ENCODE data around the gene DMRT3.

Gene DMRT3, protein sequence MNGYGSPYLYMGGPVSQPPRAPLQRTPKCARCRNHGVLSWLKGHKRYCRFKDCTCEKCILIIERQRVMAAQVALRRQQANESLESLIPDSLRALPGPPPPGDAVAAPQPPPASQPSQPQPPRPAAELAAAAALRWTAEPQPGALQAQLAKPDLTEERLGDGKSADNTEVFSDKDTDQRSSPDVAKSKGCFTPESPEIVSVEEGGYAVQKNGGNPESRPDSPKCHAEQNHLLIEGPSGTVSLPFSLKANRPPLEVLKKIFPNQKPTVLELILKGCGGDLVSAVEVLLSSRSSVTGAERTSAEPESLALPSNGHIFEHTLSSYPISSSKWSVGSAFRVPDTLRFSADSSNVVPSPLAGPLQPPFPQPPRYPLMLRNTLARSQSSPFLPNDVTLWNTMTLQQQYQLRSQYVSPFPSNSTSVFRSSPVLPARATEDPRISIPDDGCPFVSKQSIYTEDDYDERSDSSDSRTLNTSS

DNA sequence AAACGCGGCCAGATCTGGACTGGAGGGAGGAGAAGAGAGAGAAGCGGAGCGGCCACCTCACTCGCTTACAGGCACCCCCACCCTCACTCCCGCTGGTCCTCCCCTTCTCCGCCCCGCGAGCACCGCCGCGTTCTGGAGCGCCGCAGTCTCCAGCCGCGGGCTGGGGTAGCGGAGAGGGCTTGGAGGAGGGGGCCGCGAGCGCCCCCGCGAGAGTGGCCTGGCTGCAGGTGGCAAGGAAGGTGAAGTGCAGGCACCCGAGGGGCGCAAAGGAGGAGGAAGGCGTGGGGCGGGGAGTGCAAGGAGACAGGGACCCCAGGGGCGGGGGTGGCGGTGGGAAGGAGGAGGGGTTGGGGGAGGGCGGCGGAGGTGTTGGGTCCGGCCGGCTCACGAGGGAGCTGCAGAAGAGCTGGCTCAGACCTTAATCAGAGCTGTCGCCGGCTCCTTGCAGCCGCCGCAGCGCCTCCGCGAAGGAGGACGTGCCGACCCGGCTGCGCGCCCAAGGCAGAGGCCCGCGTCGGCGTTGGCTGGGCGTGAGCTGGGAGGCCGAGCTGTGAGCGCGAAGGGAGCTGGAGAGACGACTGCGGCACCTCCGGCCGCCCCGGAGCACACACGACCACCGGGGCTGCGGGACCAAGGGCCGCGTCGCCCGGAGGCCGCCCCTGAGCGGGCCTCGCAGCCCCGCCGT, at the start of gene DMRT3:
Gene DMRT3, plus strand, starts transcription at position 398 of the 685 bp plus-strand sequence. CDS start 347 bp downstream, outside the sequence.
- DNase-seq = peak; percentile 16

DNA sequence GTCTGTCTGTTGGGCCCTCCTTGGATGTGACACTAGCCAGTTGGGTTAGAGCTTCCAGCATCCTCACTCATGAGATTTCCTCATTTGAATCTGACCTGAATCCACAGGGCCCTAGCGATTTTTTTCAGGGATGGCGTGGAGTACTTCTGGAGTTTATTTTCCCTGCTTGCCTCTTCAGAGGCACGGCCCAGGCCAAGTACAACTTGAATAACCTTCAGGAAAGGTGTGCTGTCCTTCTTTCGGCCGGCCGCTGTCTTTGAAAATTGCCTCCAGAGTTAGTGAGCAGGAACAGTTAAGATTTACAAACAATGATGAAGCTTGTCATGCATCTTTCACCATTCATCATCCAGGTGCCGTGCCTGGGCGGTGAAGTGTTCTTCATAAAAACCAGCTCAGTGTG, 49.5 kb upstream of the DMRT3 start:
- no peak for DNase-seq

DNA sequence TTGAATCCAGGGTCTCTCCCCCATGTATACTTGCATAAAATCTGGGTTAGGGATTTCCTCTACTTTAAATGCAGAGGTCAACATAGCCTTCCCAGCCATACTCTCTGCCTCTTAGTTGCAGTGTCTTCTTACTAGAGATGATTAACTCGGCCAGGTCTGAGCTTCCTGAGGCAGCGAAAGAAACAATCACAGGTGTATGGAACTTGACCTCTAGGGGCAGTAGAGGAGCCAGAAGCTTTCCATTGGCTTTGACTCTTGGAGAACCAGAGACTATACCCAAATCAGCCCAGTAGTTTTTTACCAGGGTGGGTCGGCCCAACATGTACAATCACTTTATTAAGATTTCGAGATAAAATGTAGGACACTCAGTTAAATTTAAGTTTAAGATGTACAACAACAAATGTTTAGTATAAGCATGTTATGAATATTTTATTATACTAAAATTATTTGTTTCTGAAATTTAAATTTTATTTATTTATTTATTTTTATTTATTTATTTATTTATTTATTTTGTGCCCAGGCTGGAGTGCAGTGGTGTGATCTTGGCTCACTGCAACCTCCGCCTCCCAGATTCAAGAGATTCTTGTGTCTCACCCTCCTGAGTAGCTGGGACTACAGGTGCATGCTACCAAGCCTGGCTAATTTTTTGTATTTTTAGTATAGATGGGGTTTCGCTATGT, 48.0 kb upstream of the DMRT3 start:
- DNase-seq = no peak

DNA sequence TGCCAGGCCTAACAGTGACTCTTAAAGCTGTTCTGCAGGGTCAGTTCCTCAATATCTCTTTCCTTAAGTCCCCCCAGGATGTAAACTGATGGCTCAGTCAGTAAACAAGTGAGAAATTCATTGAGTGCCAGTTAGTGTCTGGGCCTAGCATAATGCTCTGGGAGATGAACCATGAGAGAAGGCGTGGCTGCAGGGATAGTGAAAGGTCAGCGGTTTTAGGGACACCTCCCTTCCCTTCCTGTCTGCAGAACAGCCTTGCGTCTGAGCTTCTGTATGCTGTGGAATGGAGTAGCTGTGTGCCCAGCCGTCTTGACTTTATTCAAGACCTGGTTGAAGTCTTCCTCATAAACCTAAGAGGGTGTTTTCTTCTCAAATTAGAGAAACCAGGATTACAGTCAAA, 46.7 kb upstream of the DMRT3 start:
- DNase-seq = no peak

DNA sequence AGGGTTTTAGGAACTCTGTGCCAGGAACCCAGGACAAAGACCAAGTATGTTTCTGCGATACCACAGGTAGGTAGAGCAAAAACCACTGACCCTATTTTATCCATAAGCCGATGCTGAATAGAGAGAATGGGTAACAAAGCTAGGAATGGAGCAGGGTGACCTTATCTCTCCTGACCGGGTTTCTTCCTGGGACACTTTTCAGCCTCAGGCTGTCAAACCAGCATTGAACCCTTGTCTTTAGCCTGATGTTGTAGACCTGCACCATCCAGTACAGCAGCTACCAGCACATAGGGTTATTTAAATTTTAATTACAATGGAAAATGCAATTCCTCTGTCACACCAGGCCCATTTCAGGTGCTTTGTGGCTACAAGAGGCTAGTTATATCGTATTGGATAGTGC, 43.1 kb upstream of the DMRT3 start:
- DNase-seq = no peak

DNA sequence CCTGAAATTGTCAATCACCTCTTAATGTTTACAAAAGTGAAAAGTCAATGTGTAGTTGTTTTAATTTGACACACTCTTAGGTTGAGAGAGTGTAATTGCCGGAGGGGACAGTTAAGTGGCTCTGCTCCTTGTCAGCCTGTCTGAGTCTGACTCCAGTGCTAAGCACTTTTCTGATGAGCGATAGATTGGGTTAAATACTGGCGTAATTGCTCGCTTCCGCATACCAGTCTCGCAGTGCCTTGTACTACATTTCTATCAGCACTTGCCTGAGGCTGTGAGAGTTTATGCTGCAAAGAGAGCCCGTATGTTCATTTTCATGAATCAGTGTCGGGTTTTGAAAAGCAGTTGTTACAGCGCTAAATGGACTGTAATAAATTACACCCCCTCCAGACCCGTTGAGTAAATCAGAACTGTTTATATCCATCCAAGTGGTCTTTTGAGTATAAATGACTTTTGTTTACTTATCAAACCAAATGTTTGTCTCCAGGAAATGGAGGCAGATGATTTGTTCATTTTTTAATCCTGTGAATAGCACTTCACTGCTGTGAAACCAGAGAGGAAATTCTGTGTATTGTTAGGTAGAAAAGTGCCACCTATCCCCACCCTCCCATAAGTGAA, 41.0 kb upstream of the DMRT3 start:
- no peak for DNase-seq

DNA sequence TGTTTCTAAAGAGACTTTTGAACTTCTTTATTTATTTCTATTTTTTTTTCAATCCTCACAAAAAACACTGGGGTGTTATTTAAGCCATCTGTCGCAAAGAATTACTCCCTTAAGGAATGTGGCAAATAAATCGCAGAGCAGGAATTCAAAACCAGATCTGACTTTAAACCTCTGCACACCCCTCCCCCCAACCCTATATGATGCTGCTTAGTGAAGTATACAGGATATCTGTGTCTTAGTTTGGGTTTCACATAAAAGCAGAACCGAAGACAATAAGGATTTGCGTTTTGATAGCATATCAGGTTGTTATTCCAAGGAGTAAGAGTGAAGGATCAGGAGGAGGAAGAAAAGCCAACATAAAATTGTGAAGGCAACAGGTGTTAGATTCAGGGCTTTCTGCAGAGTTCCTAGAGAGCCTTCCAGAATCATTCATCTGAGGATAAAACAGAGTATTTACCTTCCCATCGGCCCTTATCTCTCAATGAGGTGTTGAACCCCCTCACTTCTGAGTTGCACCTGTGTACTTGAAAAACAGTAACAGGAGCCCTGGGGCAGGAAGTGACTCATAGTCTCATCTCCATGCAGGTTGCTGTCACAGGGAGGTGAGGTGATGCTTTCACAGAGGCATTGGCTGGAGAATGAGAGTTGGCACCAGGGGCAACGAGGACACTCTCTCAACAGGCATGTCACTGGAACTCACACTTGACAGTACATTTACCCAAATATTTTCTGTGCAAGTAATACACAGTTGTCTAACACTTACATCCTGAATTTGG, 33.5 kb upstream of the DMRT3 start:
- no peak for DNase-seq

DNA sequence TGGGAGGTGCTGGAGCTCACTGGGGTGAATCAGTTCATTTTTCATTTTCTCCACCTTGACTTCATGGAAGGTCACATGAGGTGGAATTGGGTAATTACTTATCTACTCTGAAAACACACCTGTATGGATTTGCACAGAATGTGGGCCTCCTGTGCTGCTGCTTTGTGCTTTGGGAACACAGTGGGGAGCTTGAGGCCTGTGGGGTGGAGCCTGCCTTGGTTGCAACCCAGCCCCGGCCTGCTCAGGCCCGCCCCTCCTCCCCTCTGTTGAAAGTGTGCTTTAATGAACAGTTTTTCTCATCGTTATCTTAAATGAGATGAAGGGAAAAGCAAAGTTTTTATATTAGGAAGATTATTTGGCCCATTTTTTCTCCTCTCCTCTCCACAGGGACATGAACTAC, 28.5 kb upstream of the DMRT3 start:
- DNase-seq = no peak

DNA sequence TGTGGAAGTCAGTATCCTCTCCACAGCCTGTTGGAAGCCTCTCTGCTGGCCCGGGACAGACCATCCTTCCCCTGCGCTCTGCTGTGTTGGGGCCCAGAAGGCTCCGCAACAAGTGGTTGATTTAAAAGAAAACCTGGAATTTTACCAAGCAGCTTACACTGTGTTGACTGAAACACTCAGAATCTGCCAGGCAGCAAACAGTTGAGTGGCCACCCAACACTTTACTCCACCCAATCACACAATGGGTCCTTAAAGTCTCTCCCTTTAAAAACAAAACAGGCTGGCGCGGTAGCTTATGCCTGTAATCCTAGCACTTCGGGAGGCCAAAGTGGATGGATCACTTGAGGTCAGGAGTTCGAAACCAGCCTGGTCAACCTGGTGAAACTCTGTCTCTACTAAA, 28.0 kb upstream of the DMRT3 start:
- DNase-seq = no peak

DNA sequence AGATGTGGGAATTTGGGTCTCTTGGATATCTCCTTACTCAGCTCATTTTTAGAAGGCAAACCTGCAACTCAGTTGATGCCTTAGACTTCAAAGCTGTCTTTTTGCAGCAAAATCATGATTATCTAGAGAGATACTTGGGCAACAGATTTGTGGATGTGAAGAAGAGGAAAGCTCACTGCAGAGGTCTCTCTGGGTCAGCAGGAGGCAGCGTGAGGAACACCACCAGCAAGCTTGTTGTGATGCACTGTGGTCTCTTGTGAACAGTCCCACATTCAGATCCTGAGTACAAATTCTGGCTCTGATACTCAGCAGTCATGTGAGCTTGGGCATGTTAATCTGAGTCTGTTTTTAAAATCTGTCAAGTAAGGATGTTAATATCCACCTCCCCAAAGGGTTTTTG, 26.3 kb upstream of the DMRT3 start:
- DNase-seq = no peak

DNA sequence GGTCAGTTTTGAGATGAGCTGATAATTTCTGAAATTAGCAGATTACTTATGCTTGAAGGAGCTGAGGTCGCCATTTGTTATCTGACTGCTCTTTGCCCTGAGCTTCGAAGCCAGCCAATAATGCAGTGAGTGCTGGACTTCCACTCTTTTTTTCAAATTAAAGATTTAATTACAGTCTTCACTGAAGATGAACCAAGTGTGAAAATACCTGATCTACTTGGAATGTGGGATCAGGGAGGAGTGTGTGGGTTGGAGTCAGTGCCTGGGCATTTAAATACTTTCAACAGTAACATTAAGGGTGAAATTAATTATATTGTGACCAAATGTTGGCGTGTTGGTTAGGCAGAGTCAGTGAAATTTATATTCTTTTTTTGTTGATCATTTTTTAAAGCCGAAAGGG, 23.9 kb upstream of the DMRT3 start:
- DNase-seq = no peak

DNA sequence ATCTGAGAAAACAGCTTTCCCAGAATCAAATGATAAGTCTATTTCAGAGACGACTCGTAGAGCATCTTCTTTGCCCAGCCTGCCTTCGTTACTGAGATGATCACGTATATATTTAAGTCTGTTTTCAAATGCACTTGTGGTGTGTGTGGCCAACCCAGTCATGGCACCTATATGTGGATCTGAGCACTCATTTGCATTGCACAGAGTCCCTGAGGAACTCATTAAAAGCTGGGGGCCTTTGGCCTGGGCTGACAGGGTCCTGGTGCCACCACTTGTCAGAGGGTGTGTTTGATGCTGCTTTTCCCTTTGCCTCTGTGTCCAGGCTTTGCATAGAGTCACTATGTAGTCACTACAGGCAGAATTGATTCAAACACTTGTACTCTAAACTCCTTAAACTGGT, 17.4 kb upstream of the DMRT3 start:
- DNase-seq = no peak

DNA sequence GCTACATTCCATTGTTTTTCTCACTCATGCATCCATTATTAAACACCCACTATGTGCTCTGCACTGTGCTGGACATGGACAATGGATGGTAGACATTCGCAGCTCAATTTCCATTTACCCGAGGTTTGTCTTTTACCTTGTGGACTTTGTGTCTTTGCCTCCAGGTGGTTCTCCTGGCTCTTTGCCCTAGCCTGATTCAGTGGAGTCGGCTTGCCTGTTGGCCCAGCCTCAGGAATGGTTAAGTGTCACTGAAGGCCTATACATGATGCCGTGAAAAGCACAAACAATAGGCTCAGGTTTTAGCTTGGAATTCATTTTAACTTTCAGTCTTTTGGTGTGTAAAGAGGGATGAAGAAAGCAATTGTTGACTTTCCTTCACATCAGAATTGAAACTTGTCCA, 16.5 kb upstream of the DMRT3 start:
- DNase-seq = no peak

DNA sequence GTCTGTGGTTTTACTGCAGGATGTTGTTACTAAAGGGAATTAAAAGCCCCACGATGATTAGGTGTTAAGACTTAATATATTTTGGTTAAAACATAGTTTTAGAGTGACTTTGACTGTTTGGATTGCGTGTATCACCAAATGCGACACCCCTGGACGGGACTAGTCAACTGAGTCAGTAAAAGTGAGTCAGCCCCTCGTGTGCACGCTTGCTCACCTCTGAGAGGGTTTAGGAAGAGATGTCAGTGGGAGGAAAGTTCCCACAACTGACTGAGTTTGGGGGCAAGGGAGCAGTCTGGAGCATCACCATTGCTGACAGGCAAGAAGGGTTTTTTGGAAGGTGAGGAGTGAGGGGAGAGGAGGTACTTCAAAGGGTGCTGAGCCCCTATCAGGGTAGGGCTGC, 14.4 kb upstream of the DMRT3 start:
- DNase-seq = no peak

DNA sequence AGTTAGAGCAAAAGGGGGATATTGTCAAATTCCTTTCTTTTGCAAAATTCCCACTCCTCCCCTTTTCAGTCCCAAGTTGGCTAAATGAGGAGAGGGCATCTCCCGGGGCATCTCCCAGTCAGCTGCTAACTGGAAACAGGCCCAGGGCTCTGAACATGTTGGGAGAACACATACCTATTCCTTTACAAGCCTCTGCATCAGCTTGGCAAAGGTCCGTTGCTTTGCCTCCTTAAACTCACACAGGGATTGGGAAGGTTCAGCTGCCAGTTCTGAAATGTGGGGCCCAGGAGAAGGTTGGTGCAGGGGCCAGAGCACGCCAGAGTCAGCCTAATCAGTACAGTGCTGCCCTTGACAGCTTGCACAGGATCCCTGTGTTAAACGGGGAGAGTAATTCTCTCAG, 11.0 kb upstream of the DMRT3 start:
- no peak for DNase-seq

DNA sequence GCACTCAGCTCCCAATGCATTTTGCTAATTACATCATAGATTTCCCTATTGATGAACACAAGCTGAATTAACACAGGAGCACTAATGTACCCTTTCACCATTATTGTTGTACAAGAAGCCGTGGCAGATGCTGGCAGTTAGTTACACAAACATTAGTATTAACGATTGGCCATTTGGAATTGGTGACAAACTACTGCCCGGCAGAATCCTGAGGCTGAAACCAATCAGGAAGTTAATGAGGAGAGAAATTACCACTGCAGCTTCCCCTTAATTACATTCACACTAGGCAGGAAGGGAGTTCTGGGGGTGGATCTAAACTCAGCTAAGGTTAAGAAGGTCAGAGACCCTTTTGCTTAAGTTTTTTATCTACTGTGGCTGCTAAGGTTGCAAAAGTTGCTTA, 9.6 kb upstream of the DMRT3 start:
- DNase-seq = no peak

DNA sequence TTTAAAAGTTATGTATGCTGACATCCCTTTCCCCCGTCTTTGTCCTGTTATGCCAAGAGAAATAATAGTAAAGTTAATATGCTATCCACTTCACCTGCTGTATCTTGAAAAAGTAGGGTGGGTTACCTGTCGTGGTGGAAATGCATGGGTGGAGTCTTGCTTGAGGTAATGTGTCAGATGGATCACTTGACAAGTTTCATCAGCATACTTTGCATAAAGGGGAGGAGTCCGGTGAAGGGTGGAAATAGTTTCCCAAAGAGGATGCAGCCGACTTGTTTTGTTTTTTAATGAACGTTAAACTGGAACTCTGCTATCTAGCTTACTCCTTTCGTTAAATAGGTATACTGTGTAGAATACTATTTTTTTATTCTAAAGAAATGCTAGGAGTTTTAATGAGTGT, 9.0 kb upstream of the DMRT3 start:
- DNase-seq = no peak

DNA sequence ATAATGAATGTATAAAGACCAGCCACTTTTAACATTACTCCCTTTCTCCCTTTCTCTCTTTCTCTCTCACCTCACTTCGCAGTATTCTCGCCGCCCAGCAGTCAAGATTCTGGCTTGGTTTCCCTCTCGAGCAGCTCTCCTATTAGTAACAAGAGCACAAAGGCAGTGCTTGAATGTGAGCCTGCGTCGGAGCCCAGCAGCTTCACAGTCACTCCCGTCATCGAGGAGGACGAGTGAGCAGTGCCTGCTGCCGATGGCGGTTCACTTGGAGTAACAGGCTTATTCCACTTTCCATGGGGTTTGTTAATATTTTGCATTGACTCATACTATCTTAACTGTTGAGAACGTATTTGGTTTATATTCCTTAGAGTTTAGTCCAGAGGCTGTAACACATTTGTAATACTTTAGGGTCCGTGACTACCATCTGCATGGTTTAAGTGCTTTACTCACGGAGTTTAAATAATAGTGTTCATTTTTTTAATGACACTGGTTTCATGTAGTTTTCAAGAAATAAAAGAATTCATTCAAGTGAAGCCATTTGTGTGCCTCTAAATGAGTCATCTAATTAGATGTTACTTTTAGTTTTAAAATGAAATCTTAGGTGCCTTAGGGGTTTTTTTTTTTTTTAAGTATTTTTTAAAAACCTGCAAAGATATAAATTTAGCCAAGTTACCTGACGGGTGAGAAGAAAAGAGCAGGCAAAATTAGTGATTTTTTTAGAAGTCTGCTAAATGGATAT, 8.4 kb upstream of the DMRT3 start:
- DNase-seq = no peak

DNA sequence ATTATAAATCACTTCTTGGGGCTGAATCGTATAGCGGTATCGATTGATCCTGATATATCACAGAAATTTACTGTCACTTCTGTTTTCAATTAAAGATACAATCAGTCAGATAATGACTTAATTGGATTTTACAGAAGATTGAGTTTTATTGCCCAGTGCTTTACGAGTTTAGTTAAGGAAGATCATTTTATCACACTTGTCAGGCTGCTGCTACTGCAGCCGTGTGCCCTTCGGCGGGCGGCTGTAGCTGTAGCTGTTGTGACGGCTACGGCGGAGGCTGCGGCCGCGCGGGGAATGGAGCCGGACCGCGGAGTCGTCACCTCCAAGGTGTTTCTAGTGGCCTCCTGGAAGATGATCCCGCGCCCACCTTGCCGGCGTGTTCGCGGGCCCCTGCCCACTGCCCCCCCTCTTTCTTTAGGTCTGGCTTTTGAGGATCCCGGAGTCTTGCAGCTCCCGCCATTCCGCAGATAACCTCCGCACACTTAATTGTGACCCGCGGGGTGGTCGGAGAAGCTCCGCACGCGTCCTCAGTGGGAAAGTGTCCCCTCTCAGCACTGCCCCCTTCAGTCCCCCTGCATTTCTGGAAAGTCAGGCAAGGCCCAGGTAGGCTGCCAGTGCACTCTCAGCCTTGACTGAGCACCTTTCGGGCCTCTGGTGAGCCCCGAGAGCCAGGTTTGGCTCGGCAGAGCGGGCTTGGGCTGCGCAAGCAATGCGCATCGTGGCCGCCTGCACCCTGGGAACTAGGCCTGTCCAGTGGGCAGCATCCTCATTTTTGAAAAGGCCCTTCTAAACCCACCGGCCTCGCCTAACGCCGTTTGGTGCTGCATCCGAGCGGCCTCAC, 6.9 kb upstream of the DMRT3 start:
- no peak for DNase-seq

DNA sequence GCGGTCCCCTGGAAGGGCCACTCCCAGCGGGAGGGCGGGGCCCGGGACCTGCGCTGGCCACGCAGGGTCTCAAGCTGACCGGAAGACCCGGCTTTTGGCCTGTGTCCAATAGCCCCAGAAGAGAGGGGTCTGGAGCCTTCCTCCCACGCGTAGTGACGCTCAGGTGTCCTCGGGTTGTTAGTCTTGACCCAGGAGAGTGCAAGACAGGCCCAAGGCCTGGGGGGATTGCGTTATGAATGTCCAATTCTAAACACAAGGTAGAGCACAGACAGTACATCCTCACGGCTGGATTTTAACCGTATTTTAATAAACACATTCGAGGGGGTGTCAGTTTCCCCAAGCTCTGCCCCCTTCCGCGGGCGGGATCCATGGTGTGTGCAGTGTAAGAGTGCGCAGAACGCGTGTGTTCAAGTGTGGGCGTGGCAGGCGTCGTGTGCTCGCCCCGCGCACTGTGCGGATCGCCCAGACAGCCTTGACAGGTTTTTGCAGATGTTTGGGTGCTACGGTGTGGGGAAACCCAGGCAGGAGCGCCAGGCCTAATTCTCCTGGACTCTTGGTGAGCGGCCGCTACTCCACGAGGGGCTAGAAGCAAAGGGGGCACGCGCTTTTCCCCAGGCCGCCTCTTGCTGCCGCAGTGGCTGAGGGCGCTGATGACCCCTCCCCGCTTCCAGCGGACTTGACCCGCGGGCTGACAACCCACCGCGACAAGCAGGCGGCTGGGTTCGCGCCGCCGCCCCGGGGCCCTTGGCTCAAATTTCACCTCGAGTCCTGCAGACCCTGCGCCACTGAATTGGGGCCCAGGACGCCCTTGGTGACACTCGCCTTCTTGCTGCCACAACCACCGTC, 6.1 kb upstream of the DMRT3 start:
- no peak for DNase-seq
